HTR-8/SVneo (cell line): ENCODE measurements around the gene NCKAP5.

Source experiments
- DNase-seq: peaks from one replicate; pipeline ENCODE4 v3.0.0; 2011; ENCODE audit warnings: low spot score, mixed read lengths; ENCODE audit not compliant: insufficient read length
- FAIRE-seq: peaks from 2 replicates; lab custom pipeline; 2011; peaks lifted over from hg19 to GRCh38; lab: Jason Lieb, UNC

The NCKAP5 gene

DNA sequence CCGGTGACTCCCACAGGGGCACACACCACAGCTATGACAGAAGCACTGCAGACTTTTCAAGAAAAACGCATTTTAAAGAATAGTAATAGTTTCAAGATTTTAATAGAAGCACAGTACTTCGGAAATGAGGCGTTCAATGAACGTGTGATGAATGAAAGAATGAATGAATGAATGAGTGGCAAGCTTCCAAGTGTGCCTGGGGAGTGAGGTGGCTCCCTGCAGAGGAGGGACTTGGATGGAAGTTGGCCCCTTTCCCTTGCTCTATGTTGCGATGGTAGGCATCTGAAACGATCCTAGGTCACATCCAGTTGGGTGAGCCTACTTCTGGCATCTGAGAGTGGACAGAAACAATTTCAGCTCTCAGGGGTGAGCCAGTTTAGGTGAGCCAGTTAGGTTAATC, 65.6 kb downstream of the NCKAP5 start:
- DNase-seq: no peak
- FAIRE-seq: no peak

DNA sequence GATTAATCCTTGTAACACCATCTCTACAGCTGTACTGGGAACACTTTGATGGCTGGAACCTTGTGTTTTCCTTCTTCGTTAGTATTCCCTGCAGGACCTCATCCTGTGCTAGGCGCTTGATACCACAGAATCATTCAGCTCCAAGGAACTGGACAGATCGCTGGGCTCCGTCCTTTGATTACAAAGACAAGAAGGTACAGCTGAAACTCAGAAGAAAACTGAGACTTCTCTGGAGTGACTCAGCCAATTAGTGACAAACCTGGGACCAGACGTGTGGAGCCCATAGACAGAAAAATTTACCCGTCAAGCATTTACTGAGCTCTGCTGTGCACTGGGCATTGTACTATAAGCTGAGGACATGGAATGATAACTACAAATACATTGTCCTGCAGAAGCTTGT, 67.3 kb downstream of the NCKAP5 start:
- FAIRE-seq (no peak), DNase-seq (no peak)

DNA sequence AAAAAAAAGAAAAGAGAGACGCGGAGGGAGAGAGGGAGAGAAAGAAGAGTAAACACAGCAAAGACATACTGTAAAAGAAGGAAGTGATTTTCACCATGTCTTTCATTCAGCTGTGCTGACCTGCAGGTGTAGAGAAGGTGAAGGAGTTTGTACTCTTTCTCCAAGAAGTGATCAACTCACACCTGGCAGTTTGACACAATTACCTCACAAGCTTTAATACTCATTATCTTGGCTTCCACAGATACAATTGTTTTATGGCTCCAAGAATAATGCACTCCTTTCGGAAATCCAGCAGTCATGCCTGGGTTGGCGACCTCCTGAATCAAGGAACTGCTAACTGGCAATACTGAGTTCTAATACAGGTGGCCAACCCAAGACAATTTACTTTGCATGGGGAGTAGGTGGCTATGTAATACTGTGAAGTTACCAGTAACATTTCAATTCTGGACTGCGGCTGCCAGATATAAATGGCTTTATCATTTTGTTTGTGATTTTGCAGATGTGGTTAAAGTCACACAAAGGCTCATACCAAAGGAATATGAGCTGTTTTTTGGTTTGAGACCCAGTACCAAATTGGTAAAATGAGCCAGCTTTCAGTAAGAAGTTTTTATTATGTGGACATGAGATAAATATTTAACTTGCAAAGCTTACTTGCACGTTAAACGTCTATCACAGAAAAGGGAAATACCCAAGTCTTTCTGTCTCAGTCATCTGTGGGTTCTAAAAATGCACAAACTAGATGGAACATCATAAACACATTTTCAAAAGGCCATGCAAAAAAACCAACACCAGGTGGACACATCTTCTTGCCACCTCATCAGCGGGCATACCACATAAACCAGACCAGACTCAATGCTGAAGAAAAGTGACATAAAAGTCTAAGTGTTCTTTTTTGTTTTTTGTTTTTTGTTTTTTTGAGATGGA, 69.3 kb downstream of the NCKAP5 start:
- DNase-seq (no peak), FAIRE-seq (no peak)

DNA sequence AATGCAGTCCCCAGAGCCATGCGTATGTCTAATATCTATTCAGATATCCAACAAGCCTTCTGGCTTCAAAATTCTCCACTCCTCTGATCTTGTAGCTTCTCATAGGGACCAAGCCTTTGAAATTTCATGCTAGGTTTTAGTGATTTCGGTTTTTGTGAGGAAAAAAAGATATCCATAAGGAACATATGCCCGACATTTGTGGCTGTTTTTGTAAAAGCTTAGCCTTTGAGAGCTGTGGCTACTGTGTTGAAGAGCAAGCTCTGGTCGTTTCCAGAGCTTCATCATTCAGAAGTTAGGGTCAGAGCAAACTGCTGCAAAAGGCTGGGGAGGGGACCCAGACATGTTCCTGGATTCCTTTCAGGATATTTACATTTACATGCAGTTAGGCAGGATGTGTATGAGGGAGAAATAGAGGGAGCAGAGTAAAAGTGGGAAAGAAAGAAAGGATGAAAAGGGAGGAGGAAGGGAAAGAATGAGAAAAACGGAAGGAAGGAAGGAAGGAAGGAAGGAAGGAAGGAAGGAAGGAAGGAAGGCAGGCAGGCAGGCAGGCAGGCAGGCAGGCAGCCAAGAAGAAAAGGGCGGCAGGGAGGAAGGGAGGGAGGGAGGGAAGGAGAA, 70.2 kb downstream of the NCKAP5 start:
- DNase-seq (no peak), FAIRE-seq (no peak)

DNA sequence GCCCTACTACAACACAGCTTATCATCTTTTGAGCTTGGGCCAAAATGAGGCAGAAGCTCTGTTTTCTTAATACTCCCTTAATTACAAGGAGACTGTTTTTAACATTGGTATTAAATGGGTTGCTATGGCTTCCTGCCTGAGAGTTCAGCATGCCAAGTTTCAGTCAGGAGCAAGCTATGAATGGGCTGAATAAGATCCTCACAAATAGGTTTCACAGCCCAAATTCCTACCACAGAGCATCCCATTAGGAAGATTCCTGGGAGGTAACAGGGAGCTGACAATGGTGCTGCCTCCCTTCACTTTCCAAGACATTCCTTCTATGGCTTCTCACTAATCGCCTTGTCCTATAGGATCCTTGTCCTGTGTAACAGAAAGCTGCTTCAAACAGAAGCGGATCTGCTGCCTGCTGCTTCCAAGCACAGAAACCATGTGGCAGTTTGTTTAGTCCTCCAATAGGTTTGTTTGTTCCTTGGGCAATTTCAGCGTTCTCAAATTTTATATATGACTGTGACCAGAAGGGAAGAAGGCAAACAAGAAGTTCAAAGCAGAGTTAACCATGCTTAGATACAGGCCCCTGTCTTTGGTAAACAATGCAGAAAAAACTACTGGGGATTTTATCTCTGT, 70.9 kb downstream of the NCKAP5 start:
- no peak for DNase-seq
- no peak for FAIRE-seq

DNA sequence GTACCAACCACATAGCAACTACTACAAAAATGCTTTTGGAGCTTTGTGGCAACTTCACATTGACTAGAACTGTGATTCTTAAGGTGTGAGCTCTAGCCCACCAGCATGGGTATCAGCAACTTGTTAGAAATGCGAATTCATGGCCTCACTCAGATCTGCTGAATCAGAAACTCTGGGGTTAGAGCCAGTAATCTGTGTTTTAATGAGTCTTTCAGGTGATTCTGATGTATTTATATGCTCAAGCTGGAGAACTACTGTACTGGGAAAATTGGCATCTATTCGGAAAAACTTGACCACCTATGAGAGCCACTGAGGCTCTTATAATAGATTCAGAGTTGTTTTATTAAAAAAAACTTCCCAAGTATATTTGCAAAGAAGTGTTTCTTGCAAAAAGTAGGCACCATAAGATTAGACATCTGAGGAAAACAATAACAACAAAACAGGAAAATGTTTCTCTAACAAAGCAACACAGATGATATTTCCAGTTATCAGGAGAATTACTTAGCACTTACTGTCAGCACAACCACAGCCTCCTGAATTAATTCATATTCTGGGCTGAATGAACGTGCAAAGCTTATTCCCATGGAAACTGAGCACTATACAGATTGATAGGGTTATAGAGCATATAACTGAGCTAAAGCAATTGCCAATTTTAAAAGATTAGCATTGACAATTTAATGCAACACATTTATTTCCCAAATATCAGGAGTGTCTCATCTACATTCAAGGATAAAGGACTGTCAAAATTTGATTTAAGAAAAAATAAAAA, 71.6 kb downstream of the NCKAP5 start:
- FAIRE-seq: no peak
- DNase-seq: no peak

DNA sequence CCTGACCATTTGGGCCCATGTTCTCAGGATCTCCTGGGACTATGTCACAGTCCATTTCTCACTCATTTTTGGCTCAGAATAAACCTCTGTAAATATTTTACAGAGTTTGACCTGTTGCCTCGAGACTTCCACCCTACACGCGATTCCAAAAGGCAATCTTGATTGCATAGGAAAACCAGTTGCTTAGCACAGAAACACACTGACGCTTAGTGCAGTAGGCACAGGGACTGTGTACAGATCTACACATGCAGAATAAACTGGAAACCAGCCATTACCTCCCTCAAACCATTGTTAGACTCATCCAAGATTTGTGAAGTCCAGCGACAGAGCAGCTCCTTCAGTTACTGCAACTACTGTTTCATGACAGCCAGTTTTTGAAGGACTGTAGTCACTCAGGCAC, 73.0 kb downstream of the NCKAP5 start:
- DNase-seq (no peak), FAIRE-seq (no peak)

DNA sequence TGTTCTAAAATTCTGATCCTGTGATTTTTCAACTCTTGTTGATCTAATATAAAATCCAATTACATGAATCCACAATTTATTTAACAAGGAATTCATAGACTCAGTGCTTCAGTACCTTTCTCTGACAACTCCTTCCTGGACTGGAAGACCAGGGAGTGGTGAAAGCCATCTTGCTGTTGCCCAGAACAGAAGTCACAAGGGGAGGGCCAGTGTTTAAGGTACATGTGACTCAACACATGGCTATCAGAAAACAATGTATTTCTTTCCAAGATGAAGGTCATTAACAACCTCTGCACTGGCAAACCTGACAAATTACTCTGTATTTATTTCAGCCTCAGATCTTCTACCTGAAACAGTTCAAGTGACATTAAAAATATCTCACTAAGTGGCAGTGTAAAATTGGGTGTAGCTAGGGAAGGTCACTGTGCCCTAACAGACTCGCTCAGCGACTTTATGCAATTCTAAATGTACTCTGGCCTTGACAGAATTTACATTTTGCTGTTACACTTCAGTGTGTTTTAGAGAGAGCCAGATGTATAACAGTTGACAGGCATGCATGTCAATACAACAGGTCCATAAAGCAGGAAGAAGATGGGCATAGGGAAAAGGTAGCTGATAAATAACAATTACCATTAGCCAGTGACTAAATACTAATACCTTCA, 75.4 kb downstream of the NCKAP5 start:
- FAIRE-seq: no peak

DNA sequence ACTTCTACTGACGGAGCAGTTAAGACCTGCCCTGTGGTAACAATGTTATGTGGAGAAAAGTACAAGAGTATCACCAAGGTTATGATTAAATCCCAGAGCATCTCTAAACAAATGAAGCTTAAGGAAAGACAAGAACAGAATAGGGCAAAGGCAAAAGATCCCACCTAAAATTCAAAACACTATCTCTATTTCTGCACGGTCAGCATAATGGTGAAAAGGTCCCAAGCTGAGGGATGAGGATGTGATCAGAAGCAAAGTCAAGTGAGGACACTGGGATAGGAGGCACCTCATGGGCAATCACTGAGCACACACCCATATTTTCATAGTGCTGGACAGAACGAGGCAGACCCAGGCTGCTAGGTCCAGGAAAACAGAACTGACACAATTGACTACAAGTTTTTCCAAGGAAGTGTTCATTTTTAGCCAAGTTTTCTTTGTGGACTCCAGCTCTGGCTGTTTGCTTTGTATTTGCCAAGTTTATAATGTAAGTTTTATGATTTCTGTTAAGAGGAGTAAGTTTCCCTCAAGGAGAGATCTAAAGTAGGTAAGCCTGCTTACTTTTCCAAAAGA, 77.8 kb downstream of the NCKAP5 start:
- DNase-seq (no peak), FAIRE-seq (no peak)

More for the DNA sequence above, 75.4 kb downstream of the NCKAP5 start:
- DNase-seq: no peak

DNA sequence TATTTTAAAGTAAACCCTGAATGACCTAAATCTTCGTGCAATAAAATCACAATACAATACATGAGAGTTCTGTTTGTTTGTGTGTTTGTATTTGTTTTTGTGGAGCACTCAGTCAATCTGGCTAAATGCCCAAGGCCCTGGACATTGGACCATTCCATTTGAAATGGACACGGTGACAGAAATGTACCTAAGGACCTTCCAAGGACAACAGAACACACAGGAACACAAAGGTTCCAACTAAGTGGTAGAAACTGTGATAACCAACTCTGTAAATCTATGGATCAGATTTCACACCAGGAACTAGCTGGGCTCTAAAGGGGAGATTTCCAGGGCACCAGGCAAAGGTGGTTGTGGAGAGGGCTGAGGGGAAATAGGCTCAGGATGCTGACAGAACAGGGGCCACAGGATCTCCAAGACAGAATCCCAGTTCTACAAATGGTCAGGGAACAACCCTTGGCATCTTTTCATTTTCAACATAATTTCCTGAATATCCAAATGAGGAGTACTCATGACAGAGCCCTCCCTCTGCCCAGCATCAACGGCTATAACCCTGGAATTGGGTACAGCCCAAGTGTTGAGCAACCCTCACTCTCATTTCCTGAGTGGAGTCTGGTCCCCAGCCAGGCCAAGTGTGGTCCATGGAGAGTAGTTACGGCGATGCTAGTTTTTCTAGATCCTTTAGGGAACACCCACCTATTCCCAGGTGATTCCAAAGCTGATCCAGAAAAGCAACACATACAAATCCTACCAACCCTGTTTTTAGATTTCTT, 78.4 kb downstream of the NCKAP5 start:
- no peak for DNase-seq

DNA sequence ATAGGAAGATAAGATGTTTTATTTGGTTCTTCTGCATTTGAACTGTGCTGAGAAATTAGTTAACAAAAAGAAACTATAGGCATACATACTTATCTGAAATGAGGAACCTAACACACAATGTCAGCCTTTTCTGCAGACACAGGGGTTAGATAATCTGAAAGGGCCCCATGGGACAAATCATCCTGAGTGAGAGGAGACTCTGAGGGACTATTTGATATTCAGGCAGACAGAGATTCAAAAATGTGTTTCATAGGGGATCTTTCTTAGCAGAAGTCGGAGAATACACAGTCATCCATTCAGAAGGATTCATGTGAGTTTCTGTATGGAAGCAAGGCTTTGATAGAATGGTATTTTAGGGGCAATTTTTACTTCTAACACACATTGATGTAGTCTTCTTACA, 79.1 kb downstream of the NCKAP5 start:
- no peak for FAIRE-seq
- no peak for DNase-seq

More for the DNA sequence above, 78.4 kb downstream of the NCKAP5 start:
- FAIRE-seq: no peak

DNA sequence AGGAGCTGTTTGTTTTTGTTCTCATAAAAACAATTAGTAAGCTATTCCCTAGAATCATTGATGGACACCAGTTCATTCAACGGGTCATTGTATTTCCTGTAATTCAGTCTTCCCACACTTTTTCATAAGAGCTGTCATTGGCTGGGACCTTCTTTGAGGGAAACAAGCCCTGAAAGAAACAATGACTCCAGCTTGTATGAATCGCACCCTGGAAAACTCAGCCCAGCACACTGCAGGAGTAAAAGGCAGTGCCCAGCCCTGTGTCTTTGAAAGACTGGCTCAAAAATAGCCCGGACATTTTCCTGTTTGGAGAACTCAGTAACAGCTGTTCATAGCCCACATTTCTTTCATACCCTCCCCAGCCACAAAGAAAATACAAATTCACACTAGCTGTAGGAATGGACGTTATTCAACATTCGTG, 81.5 kb downstream of the NCKAP5 start:
- no peak for DNase-seq
- FAIRE-seq: no peak

DNA sequence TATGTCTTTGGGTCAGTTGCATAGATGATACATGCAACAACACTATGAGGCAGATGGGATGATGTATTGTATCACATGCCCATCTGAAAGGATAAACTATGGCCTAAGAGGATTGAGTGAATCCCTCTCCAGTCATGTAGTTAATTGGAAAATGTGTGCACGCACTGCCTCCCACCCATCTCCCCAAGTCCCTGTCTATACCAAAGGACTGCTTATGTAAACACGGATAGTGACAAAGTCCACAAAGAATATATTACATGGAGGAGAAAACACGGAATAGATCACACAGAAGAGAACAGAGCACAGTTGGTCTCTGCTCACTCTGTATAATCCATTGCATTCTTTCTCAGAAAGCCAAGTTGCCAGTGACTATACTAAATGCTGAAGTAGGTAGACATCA, 82.4 kb downstream of the NCKAP5 start:
- no peak for DNase-seq
- FAIRE-seq: no peak

DNA sequence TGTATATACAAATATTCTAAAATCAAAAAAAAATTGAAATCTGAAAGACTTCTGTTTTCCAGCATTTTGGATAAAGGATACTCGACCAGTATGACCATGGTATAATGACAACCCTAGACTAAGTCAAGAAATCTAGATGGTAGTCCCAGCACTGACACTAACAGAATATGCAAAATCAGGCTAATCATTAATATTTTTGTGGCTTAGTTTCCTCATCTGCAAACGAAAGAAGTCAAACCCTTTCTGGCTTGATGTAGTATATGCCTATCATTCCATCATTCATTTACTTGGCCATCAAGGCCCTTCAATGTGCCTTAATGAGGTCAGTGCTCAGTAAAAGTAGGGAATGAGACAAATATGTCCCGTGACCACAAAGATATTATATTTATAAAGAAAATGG, 83.5 kb downstream of the NCKAP5 start:
- DNase-seq: no peak
- no peak for FAIRE-seq

DNA sequence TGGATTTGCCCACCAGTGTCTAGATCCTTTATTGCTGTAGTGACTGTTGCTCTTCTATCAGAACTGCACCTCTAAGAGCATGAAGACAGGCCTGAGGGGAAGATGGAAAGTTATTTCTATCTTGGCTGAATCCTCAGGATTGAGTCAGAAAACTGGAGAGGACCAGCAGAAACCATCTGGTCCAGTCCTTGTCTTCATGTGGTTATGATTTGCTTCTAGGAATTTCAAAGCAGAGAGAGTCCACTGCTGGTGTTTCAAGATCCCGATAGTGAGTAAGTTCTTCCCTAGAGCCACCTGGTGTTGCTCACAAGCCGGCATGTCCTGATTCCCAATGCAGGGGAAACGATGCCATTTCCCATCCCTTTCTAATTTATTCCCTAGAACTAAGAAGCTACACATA, 84.2 kb downstream of the NCKAP5 start:
- no peak for FAIRE-seq
- no peak for DNase-seq

DNA sequence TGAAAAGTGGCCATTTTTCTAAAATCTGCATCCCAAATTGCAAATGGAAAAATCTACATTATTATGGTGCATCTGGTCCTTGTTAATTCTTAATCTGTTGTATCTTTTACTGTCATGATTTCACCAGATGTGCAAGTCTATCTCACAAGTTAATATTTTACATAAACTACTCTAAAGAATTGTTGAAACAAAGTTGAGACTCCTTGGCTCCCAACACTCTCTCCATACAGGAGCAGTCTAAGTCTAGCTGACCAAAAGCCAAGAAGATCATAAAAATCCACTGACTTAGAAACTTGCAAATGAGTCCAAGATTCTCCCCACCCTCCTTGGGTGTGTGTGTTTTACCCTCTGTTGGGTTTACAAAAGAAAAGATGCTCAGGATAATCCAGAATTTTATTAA, 85.1 kb downstream of the NCKAP5 start:
- DNase-seq: no peak
- no peak for FAIRE-seq

DNA sequence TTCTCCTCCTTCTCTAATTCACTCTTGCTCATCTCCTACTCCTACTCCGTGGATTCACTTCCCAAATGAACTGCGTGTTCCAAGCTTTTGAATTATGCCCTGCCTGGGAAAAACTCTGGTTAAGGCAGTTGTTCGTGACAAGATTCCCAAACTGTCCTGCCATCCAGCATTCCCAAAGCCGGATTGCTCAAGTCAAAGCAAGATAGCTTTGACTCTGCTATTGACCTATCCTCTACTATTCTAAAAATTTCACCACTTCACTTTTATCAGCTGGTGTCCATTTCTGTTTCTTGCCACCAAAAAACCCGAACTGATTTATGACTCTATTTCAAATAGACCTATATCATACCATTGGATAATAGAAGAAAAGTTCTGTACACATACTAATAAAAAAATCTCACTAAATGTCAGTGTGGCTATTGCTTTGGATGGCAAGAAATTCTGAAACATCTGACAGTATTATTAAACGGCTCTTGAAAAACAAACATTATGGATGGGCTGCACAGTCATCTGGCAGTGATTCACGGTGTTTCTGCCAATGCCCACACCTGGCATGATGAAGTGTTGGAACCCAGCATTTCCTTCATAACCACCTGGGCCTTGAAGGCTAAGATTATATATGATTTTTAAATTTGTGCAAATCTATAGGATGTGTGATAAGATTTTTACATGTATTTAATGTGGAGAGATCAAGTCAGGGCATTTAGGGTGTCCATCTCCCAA, 87.4 kb downstream of the NCKAP5 start:
- FAIRE-seq (no peak), DNase-seq (no peak)

DNA sequence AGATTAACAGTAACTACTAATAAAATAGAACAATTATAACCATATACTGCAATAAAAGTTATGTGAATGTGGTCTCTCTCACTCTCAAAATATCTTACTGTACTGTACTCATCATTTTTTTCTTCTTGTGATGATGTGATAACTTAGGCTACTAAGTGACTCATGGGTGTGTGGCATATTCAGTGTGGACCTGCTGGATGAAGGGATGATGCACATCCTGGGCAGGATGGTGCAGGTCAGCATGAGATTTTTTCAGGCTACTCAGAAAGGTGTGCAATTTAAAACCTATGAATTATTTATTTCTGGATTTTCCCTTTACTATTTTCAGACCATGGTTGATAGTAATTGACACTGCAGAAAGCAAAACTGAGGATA, 90.7 kb downstream of the NCKAP5 start:
- no peak for DNase-seq
- peak; percentile 49 for FAIRE-seq
